Measurements from ENCODE around the gene TXK. TPM values are rescaled to one million over a fixed set of nuclear protein-coding genes. Genes with fewer than 3 reads are reported as not detected.

The TXK gene
- 0.60 and 0.61 TPM in 2 replicates for polyA plus RNA-seq (2012; rRNA removed)
- 0.66 and 0.72 TPM in 2 replicates for polyA plus RNA-seq (2012; cell fraction: cytosol; rRNA removed)
- 0.93 and 1.4 TPM in 2 replicates for polyA plus RNA-seq (2012; cell fraction: nucleus; rRNA removed)

- Histone ChIP-seq H3K4me3 (ENCODE audit: low read depth in 2 of 2, low read length in 1 of 2) (no peak within 1 kb of the TSS), H3F3A (replicated peaks; ENCODE audit: insufficient read depth) (peaks cover 6% of the 10 kb centered on the region), H3K79me2 (ENCODE audit: insufficient read depth) (no peaks in the 10 kb centered on the region), H4K20me1 (ENCODE audit: insufficient read depth) (no peaks in the 10 kb centered on the region), H3K27me3 (ENCODE audit: insufficient read depth) (no peaks in the 10 kb centered on the region), H3K27ac (ENCODE audit: low read depth in 2 of 2, low read length in 1 of 2) (no peak within 1 kb of the TSS; a peak in 1 of 4 replicates), H3K4me2 (no peak within 1 kb of the TSS), H2AFZ (ENCODE audit: low read depth) (no peak within 1 kb of the TSS), H3K9ac (no peak within 1 kb of the TSS), H3K36me3 (replicated peaks in 1 of 2; ENCODE audit: control insufficient read depth in 1 of 2, insufficient read depth in 2 of 2, low read length in 1 of 2) (no peaks in the 10 kb centered on the region), H3K9me2 (no peaks in the 10 kb centered on the region), H3K4me1 (ENCODE audit: control insufficient read depth in 1 of 2, insufficient read depth in 2 of 2, low read depth in 1 of 2, low read length in 1 of 2) (peaks cover 0 to 12% of the 10 kb centered on the region in 2 experiments; a peak in 2 of 4 replicates), H3K9me3 (no peaks in the 10 kb centered on the region)
- POLR2A ChIA-PET = no interaction called here
- 97% methylated on average over 5 of the region's 5 CpGs for WGBS (ENCODE audit: low lambda C conversion rate)
- CTCF ChIA-PET = no interaction called here
- DNase-seq = no peak
- TF ChIP-seq EZH2phosphoT487 (IDR thresholded peaks at IDR 0.05; ENCODE audit: borderline replicate concordance, low read depth) = no peak
- no peak for TF ChIP-seq SMC3 (IDR thresholded peaks at IDR 0.05; ENCODE audit: low read depth, low read length)
- no peak for TF ChIP-seq CTCF (IDR thresholded peaks at IDR 0.05)
- TF ChIP-seq RCOR1 (IDR thresholded peaks at IDR 0.05; ENCODE audit: low read length) = no peak
These were observed at the start of gene TXK for GRCh38 chr4:48134081-48134480. Gene TXK (minus strand): TSS chr4:48134250. CDS start chr4:48134170, 80 bp downstream.

GRCh38 chr4:48180234-48180633, 46.2 kb upstream of the TXK start:
- no peaks in the 10 kb centered on the region for H4K20me1 ChIP-seq (ENCODE audit: insufficient read depth)
- POLR2A ChIA-PET = no interaction called here
- no peak overlapping the region for H3K4me2 ChIP-seq
- H3K4me3 ChIP-seq (ENCODE audit: low read depth in 2 of 2, low read length in 1 of 2) = no peak overlapping the region
- H3K27ac ChIP-seq (ENCODE audit: low read depth in 2 of 2, low read length in 1 of 2) = no peak overlapping the region
- H3K79me2 ChIP-seq (ENCODE audit: insufficient read depth) = no peaks in the 10 kb centered on the region
- DNase-seq = no peak
- no peak for TF ChIP-seq RXRA (IDR thresholded peaks at IDR 0.05; ENCODE audit: borderline replicate concordance, low read depth)
- no peak for TF ChIP-seq RCOR1 (IDR thresholded peaks at IDR 0.05; ENCODE audit: low read length)
- TF ChIP-seq FOSL2 (IDR thresholded peaks at IDR 0.05; ENCODE audit: borderline replicate concordance, low read depth) = no peak
- no peak for TF ChIP-seq GABPA (IDR thresholded peaks at IDR 0.05; ENCODE audit: low read depth)
- no peaks in the 10 kb centered on the region for H3K36me3 ChIP-seq (replicated peaks in 1 of 2; ENCODE audit: control insufficient read depth in 1 of 2, insufficient read depth in 2 of 2, low read length in 1 of 2)
- CTCF ChIA-PET = no interaction called here
- no peaks in the 10 kb centered on the region for H3F3A ChIP-seq (replicated peaks; ENCODE audit: insufficient read depth)
- no peaks in the 10 kb centered on the region for H3K4me1 ChIP-seq (ENCODE audit: control insufficient read depth in 1 of 2, insufficient read depth in 2 of 2, low read depth in 1 of 2, low read length in 1 of 2)
- H3K27me3 ChIP-seq (ENCODE audit: insufficient read depth) = no peaks in the 10 kb centered on the region
- no peaks in the 10 kb centered on the region for H3K9me3 ChIP-seq
- H3K9me2 ChIP-seq = no peaks in the 10 kb centered on the region
- no peak overlapping the region for H2AFZ ChIP-seq (ENCODE audit: low read depth)
- no peak overlapping the region for H3K9ac ChIP-seq

GRCh38 chr4:48178931-48179330, 44.9 kb upstream of the TXK start:
- Histone ChIP-seq H3K9ac (no peak overlapping the region), H3K36me3 (replicated peaks in 1 of 2; ENCODE audit: control insufficient read depth in 1 of 2, insufficient read depth in 2 of 2, low read length in 1 of 2) (no peaks in the 10 kb centered on the region), H3F3A (replicated peaks; ENCODE audit: insufficient read depth) (peaks cover 2% of the 10 kb centered on the region), H3K4me3 (ENCODE audit: low read depth in 2 of 2, low read length in 1 of 2) (no peak overlapping the region), H3K9me2 (no peaks in the 10 kb centered on the region), H3K9me3 (no peaks in the 10 kb centered on the region), H3K27ac (ENCODE audit: low read depth in 2 of 2, low read length in 1 of 2) (no peak overlapping the region), H3K4me1 (ENCODE audit: control insufficient read depth in 1 of 2, insufficient read depth in 2 of 2, low read depth in 1 of 2, low read length in 1 of 2) (0 out of 4 replicates have a peak, but pooled peaks cover 0 to 6% of the 10 kb centered on the region in 2 experiments), H3K4me2 (no peak overlapping the region), H3K79me2 (ENCODE audit: insufficient read depth) (no peaks in the 10 kb centered on the region), H3K27me3 (ENCODE audit: insufficient read depth) (no peaks in the 10 kb centered on the region), H2AFZ (ENCODE audit: low read depth) (no peak overlapping the region), H4K20me1 (ENCODE audit: insufficient read depth) (no peaks in the 10 kb centered on the region)
- ChIA-PET CTCF (no interaction called here), POLR2A (no interaction called here)
- TF ChIP-seq GATA2 (CRISPR knock-in tag; IDR thresholded peaks at IDR 0.05) = no peak
- DNase-seq = no peak
- 86% methylated on average over 4 of the region's 4 CpGs for WGBS (ENCODE audit: low lambda C conversion rate)
